Measurements from ENCODE around the gene KNCN.
A peak's percentile ranks its signal among the peaks of the same experiment; 100 is the strongest.

The KNCN gene

DNA sequence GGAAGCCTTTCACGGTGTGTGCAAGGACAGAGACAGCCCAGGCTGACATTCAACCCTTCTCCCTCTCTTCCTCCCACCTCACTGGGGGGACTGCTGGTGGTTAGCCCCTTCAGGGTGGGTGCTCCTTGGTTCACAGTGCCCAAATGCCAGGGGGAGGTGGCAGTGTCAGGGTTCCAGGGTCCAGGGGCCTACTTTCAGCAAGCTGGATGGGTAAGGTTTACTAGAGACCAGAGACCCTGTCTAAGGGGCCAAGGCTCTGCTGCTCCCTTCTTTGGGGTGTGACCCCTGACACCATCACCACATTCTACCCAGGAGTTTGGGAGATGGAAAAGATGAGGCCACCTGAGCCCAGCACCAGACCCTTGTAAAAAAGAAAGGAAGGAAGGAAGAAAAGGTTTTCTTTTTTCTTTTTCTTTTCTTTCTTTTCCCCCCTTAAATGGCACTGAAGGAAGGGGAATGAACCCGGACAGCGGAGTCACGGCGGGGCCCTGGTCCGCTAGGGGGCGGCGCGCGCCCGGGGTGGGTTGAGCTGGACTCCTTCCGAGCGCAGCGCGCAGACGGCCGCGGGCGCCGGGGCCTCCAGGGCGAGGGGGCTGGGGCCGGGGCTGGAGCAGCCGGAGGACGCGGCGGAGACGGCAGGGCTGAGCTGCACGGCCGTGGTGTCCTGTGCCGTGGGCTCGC is 18.8 kb downstream of the KNCN start:
- Histone ChIP-seq H3K4me3 (ENCODE audit: low read depth, low read length) (no peak overlapping the region), H3K27ac (no peak overlapping the region)

DNA sequence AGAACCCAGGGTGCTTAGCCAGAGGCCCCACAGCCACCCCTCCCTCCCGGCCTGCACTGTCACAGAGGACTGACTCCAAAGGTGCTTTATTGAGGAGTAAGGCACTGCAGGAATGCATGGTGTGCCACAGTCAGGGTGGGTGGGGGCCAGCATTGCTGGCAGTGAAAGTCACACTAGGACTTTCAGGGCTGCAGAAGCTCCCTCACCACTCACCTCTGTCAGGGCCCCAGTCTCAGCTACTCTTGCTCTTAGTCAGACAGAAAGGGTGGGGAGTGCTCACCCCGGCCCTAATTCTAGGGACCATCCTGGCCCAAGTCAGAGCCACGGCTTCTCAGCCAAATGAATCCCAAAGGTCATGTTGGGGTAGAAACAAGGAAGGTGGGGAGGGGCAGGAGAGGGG is 19.4 kb downstream of the KNCN start:
- TF ChIP-seq, protein P1, sequence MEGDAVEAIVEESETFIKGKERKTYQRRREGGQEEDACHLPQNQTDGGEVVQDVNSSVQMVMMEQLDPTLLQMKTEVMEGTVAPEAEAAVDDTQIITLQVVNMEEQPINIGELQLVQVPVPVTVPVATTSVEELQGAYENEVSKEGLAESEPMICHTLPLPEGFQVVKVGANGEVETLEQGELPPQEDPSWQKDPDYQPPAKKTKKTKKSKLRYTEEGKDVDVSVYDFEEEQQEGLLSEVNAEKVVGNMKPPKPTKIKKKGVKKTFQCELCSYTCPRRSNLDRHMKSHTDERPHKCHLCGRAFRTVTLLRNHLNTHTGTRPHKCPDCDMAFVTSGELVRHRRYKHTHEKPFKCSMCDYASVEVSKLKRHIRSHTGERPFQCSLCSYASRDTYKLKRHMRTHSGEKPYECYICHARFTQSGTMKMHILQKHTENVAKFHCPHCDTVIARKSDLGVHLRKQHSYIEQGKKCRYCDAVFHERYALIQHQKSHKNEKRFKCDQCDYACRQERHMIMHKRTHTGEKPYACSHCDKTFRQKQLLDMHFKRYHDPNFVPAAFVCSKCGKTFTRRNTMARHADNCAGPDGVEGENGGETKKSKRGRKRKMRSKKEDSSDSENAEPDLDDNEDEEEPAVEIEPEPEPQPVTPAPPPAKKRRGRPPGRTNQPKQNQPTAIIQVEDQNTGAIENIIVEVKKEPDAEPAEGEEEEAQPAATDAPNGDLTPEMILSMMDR (IDR thresholded peaks at IDR 0.05; ENCODE audit: low read depth, low read length): no peak
- H3K27ac ChIP-seq: no peak overlapping the region
- H3K27me3 ChIP-seq (ENCODE audit: insufficient read depth, low read depth, severe bottlenecking): no peaks in the 10 kb centered on the region
- H3K4me3 ChIP-seq (ENCODE audit: low read depth, low read length): no peak overlapping the region
- DNase-seq: no peak
- H3K9me3 ChIP-seq (ENCODE audit: severe bottlenecking): no peaks in the 10 kb centered on the region
- no peaks in the 10 kb centered on the region for H3K36me3 ChIP-seq

More for the DNA sequence above, 18.8 kb downstream of the KNCN start:
- Histone ChIP-seq H3K27me3 (ENCODE audit: insufficient read depth, low read depth, severe bottlenecking) (no peaks in the 10 kb centered on the region), H3K36me3 (no peaks in the 10 kb centered on the region), H3K9me3 (ENCODE audit: severe bottlenecking) (no peaks in the 10 kb centered on the region)
- TF ChIP-seq, protein P1 (IDR thresholded peaks at IDR 0.05; ENCODE audit: low read depth, low read length): peak; percentile 54
- DNase-seq: no peak

DNA sequence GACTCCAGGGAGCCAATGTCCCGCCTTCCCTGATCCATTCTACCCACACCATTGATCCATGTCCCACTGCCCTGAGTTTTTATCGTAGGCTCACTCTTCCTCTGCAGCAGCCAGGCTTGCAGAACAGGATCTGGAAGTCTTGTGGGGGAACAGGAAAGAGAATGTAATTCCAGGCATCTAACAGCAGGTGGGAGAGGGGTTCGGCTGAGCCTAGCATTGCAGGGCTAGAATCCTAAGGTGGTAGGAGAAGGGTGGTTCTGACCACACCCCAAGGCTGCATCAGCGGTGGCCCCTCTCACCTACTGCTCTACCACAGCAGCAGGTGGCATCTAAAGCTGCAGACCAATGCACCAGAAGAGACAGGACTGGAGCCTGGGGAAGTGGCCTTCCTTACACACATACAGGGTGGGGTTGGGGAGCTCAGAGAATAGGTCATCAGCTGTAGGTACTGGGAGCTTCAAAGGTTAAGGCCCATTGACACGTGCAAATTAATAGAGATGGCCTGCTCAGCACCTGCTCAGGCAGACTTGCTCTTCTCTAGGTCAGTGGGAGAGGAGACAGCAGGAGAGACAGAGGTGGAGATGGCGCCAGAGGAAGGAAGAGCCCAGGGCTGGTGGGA is 20.5 kb downstream of the KNCN start:
- no peaks in the 10 kb centered on the region for H3K36me3 ChIP-seq
- H3K27ac ChIP-seq: no peak overlapping the region
- no peaks in the 10 kb centered on the region for H3K9me3 ChIP-seq (ENCODE audit: severe bottlenecking)
- H3K27me3 ChIP-seq (ENCODE audit: insufficient read depth, low read depth, severe bottlenecking): no peaks in the 10 kb centered on the region
- H3K4me3 ChIP-seq (ENCODE audit: low read depth, low read length): no peak overlapping the region
- TF ChIP-seq, protein P1 (IDR thresholded peaks at IDR 0.05; ENCODE audit: low read depth, low read length): peak; percentile 36; the same call in 1 of the 2 replicates
- no peak for DNase-seq

DNA sequence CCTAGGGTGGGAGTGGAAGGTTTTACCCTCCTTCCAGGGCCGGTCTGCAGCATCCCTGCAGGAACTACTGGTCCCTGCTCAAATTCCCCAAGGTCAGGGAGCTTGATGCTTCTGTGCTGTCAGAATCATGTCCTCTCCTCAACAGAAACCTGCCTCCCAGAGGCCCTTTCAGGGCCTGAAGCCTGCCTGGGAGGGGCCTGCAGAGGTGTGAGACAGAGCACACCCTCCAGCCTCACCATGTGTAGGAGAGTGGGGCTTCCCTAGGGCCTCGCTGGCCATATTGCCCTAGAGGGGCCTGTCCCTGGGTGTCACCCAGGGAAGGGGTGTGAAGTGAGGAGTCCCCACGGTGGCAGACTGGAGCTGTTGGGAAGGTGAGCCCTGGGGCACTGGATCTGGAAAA is 21.1 kb downstream of the KNCN start:
- no peak for DNase-seq
- Histone ChIP-seq H3K4me3 (ENCODE audit: low read depth, low read length) (no peak overlapping the region), H3K27ac (peak overlapping the region; percentile 73), H3K9me3 (ENCODE audit: severe bottlenecking) (no peaks in the 10 kb centered on the region), H3K27me3 (ENCODE audit: insufficient read depth, low read depth, severe bottlenecking) (no peaks in the 10 kb centered on the region), H3K36me3 (no peaks in the 10 kb centered on the region)
- TF ChIP-seq, protein P1 (IDR thresholded peaks at IDR 0.05; ENCODE audit: low read depth, low read length): no peak

DNA sequence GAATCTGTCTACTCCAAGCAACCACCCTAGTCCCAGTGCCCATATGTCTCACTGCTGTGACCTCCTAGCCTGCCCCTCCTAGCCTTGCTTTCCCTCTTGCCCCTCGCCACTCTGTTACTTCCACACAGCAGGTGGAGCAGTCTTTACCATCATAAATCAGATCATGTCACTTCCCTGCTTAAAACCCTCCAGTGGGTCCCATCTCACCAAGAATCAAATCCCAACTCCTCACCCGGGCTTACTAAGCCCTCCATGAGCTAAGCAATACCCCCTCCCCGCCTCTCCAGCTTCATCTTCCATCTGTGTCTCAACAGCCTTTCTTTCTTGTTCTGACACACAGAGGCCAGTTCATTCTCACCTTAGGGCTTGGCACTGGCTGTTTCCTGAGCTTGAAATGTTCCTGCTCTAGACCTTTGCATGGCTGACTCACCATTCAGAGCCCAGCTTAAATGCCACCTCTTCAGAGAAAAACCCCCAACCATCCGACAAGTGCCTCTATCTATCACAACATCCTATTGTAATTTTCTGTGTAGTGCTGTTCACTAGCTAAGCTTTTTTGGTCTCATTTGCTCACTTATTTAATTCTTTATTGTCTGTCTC is 22.3 kb downstream of the KNCN start:
- no peaks in the 10 kb centered on the region for H3K27me3 ChIP-seq (ENCODE audit: insufficient read depth, low read depth, severe bottlenecking)

More for the DNA sequence above, 22.3 kb downstream of the KNCN start:
- peak overlapping the region; percentile 73 for H3K27ac ChIP-seq
- H3K9me3 ChIP-seq (ENCODE audit: severe bottlenecking): no peaks in the 10 kb centered on the region
- TF ChIP-seq, protein P1 (IDR thresholded peaks at IDR 0.05; ENCODE audit: low read depth, low read length): no peak
- peak overlapping the region; percentile 1; the same call in 1 of the 2 replicates for H3K4me3 ChIP-seq (ENCODE audit: low read depth, low read length)
- DNase-seq: peak; percentile 87
- H3K36me3 ChIP-seq: no peaks in the 10 kb centered on the region

Data from WERI-Rb-1 (cell line).